HepG2 (cell line): ENCODE data around the gene MFAP4. TPM values are rescaled to one million over a fixed set of nuclear protein-coding genes. Genes with fewer than 3 reads are reported as not detected.

Source experiments
- ARID2 ChIP-seq: sonication (generic); formaldehyde crosslinking; IDR thresholded peaks from 2 replicates; pipeline ENCODE4 v1.8.1; 2022; ENCODE audit warnings: mild to moderate bottlenecking, missing genetic modification reagents, borderline replicate concordance
- BCL3 ChIP-seq: sonication (generic); formaldehyde crosslinking; IDR thresholded peaks from 2 replicates; pipeline ENCODE4 v1.5.1; 2020; ENCODE audit warnings: mild to moderate bottlenecking, missing genetic modification reagents, moderate library complexity
- CENPX ChIP-seq: sonication (generic); formaldehyde crosslinking; IDR thresholded peaks from 2 replicates; pipeline ENCODE4 v1.9.0; 2021; ENCODE audit warnings: mild to moderate bottlenecking, missing genetic modification reagents, moderate library complexity
- CREB1 ChIP-seq, 2 experiments: fragments of 450-650 bp in 1 of 2; IDR thresholded peaks; 2 replicates each; pipeline ENCODE4 v1.6.1; 2016 to 2017; ENCODE audit warnings: control low read depth in 1 of 2, mild to moderate bottlenecking in 1 of 2, missing compliant biosample characterization in 1 of 2, missing genetic modification characterization in 1 of 2
- KAT7 ChIP-seq: IDR thresholded peaks from 2 replicates; pipeline ENCODE4 v1.6.1; 2018; ENCODE audit warnings: borderline replicate concordance, missing compliant biosample characterization
- KDM3A ChIP-seq: IDR thresholded peaks from 2 replicates; pipeline ENCODE4 v1.6.1; 2018; ENCODE audit warnings: low read depth, missing compliant biosample characterization
- MAX ChIP-seq: IDR thresholded peaks from 2 replicates; pipeline ENCODE4 v1.6.1; 2012; ENCODE audit warnings: inconsistent platforms
- MXD1 ChIP-seq: sonication (generic); formaldehyde crosslinking; IDR thresholded peaks from 2 replicates; pipeline ENCODE4 v1.4.0; 2020; ENCODE audit warnings: mild to moderate bottlenecking, missing genetic modification reagents
- NKX3-1 ChIP-seq: sonication (generic); formaldehyde crosslinking; IDR thresholded peaks from 2 replicates; pipeline ENCODE4 v1.5.0; 2020; ENCODE audit warnings: missing genetic modification reagents
- RBM39 ChIP-seq: fragments of 200-400 bp; formaldehyde crosslinking; IDR thresholded peaks from one replicate; pipeline ENCODE4 v1.6.1; 2018; ENCODE audit warnings: antibody characterized with exemption, mild to moderate bottlenecking, low read depth, low read length; ENCODE audit not compliant: poor library complexity, severe bottlenecking
- TFDP1 ChIP-seq: IDR thresholded peaks from 2 replicates; pipeline ENCODE4 v1.6.1; 2016; ENCODE audit warnings: missing compliant biosample characterization, missing genetic modification reagents, borderline replicate concordance
- ZC3H4 ChIP-seq: sonication (generic); formaldehyde crosslinking; IDR thresholded peaks from 2 replicates; pipeline ENCODE4 v1.4.0; 2020; ENCODE audit warnings: missing genetic modification reagents, borderline replicate concordance
- ZNF232 ChIP-seq: sonication (generic); formaldehyde crosslinking; IDR thresholded peaks from 2 replicates; pipeline ENCODE4 v1.4.0; 2020; ENCODE audit warnings: missing genetic modification reagents, borderline replicate concordance
- ZNF263 ChIP-seq: sonication (generic); formaldehyde crosslinking; IDR thresholded peaks from 2 replicates; pipeline ENCODE4 v1.4.0; 2020; ENCODE audit warnings: missing genetic modification reagents
- ZNF44 ChIP-seq: sonication (generic); formaldehyde crosslinking; IDR thresholded peaks from 2 replicates; pipeline ENCODE4 v1.5.1; 2020; ENCODE audit warnings: mild to moderate bottlenecking, missing genetic modification reagents
- ZNF446 ChIP-seq: sonication (generic); formaldehyde crosslinking; IDR thresholded peaks from 2 replicates; pipeline ENCODE4 v1.5.0; 2020; ENCODE audit warnings: mild to moderate bottlenecking, missing genetic modification reagents
- ZNF564 ChIP-seq: sonication (generic); formaldehyde crosslinking; IDR thresholded peaks from 2 replicates; pipeline ENCODE4 v1.8.1; 2023; ENCODE audit warnings: mild to moderate bottlenecking, missing genetic modification reagents
- ZNF782 ChIP-seq: sonication (generic); formaldehyde crosslinking; IDR thresholded peaks from 2 replicates; pipeline ENCODE4 v1.4.0; 2020; ENCODE audit warnings: missing genetic modification reagents, mild to moderate bottlenecking, borderline replicate concordance
- ZSCAN12 ChIP-seq: sonication (generic); formaldehyde crosslinking; IDR thresholded peaks from 2 replicates; pipeline ENCODE4 v1.9.0; 2021; ENCODE audit warnings: mild to moderate bottlenecking, missing genetic modification reagents
- ZSCAN25 ChIP-seq: sonication (generic); formaldehyde crosslinking; IDR thresholded peaks from 2 replicates; pipeline ENCODE4 v1.8.0; 2022; ENCODE audit warnings: mild to moderate bottlenecking, missing genetic modification reagents
- polyA plus RNA-seq, 8 experiments: library from polyadenylated mRNA; depleted of rRNA in 3 of 8; stranded (reverse) in 7 of 8; unstranded in 1 of 8; fragments of >200 nt; fragmentation: Illumina TruSeq in 4 of 8; extraction: Trizol in 4 of 8; gene quantifications; 2 replicates each; pipeline versions ENCODE4 v1.2.1 to v1.2.3, GENCODE V29; 2011 to 2016; ENCODE audit warnings: low read depth in 4 of 8, missing spikeins in 1 of 8, mixed read lengths in 1 of 8; ENCODE audit not compliant: insufficient read depth in 1 of 8
- total RNA-seq, 5 experiments: library from RNA; depleted of rRNA; stranded (reverse); fragments of >200 nt; fragmentation: Illumina TruSeq; extraction: Trizol; gene quantifications; 2 replicates each; pipeline ENCODE4 v1.2.3, GENCODE V29; 2016; ENCODE audit warnings: low read depth in 1 of 5

The MFAP4 gene
- total and polyA plus RNA-seq, 2 of the 13 experiments (the other 11 are each of a cell fraction or from before 2014, with no cell fraction given) = 0.08 TPM; not detected in 1

GRCh38 chr17:19338031-19338990 is 48.7 kb downstream of the MFAP4 start (continued):
- TF ChIP-seq ARID2 (peak; percentile 20; the same call in 1 of the 2 replicates), ZNF564 (no peak), ZNF232 (CRISPR knock-in tag) (peak; percentile 84; the same call in 1 of the 2 replicates), MXD1 (CRISPR knock-in tag) (0 out of 2 replicates have a peak, but pooled peaks have one; percentile 14), CENPX (CRISPR knock-in tag) (no peak), CREB1 (IDR thresholded peaks at IDR 0.05) (no peak), CREB1 (CRISPR knock-in tag; IDR thresholded peaks at IDR 0.05) (peak; percentile 85), ZNF782 (no peak; the same call in 1 of the 2 replicates), ZC3H4 (CRISPR knock-in tag) (peak; percentile 25), ZNF263 (CRISPR knock-in tag) (peak; percentile 73), ZSCAN25 (CRISPR knock-in tag) (0 out of 2 replicates have a peak, but pooled peaks have one; percentile 43), KAT7 (CRISPR knock-in tag) (no peak), ZNF446 (CRISPR knock-in tag) (no peak), ZSCAN12 (CRISPR knock-in tag) (0 out of 2 replicates have a peak, but pooled peaks have one; percentile 27), TFDP1 (CRISPR knock-in tag) (peak; percentile 40; the same call in 1 of the 2 replicates), NKX3-1 (CRISPR knock-in tag) (0 out of 2 replicates have a peak, but pooled peaks have one; percentile 33), MAX (peak; percentile 79; the same call in 1 of the 2 replicates), ZNF44 (CRISPR knock-in tag) (peak; percentile 72; the same call in 1 of the 2 replicates), BCL3 (peak; percentile 81; the same call in 1 of the 2 replicates), RBM39 (peak; percentile 78), KDM3A (0 out of 2 replicates have a peak, but pooled peaks have one; percentile 42)
